CMK (cell line): ENCODE results near the gene TAF12.
"Not testable (repeated sequence)": the region's sequence is repeated elsewhere in the genome, so short reads cannot be mapped to it uniquely, and the experiment has no call there.

Source experiments
- DNase-seq: peaks from one replicate; pipeline ENCODE4 v3.0.0-alpha.2; 2010; ENCODE audit warnings: low read depth

Gene TAF12

GRCh38 chr1:28581531-28582247, 61.2 kb downstream of the TAF12 start:
- DNase-seq, result peak; percentile 99

DNA sequence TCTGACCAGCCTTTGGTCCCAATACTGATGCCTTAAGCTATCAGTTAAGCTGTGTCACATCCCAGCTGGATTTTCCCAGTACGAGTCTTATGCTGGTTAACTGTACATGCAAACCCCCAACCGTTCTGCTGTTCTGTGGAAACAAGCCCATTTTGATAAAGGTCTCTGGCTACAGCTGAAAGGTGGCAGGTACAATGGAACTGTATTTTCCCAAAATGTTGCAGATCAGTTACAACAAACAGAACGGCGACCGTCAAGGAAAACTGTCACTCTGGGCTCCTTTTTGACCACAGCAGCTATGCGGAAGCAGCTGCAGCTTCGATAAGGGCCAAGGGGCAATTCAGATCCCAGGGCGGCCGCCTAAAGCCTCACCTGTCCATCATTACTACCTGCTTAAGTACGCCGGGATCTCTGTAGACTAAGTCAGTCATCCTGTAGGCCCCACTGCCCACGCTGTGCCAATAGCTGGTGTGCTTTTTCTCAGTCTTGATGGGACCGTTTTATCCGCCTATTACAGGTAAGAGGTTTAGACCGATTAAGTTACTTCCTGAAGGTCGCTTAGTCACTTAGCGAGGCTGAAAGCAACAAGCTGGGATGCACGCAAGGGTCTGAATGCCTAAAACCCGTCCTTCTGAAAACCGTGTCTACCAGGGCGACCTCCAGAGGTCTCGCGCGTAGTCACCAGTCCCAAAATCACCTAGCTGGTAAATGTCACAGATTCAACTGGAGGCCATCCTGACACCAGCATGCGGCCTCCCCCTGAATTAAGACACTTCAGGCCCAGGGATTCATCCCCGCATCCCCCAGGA, 61.9 kb downstream of the TAF12 start:
- DNase-seq, result no peak

DNA sequence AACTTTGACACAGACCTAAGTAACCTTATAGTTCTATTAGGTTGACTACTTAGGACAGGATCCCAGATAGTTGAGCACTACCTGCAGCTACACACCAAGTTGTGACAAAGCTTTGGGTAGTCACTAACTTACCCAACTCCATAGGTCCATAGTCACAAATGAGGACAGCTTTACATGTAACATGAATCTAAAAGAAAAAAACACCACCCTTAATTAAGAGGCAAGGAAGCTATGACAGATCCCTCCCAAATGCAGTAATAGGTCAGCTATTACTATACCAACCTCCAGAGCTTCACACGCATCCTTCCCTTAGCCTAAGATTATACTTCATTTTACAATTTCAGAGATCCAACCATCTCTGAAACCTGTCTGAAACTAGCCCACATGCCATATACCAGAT, 63.5 kb downstream of the TAF12 start:
- no peak for DNase-seq

DNA sequence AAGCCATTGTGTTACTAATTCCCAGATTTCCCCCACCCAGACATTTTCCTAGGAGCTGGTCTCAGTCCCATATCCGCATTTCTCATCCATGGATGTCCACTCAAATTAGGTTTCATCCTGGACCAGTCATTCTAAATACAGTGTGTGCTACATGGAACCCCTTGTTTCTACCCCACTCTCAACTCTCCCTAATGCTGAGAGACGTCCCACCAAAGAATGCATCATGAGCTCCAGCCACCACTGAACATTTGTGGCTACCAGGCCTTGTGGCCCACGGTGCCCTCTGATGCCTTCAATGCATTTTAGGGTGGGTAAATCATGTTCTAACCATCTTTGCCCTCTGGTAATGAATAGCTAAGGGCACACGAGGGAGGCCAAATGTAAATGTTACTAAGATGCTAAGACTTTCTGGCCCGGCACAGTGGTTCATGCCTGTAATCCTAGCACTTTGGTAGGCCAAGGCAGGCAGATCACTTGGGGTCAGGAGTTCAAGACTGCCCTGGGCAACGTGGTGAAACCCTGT, 64.1 kb downstream of the TAF12 start:
- DNase-seq, result no peak

GRCh38 chr1:28577738-28578536, 64.9 kb downstream of the TAF12 start:
- peak; percentile 44 for DNase-seq

DNA sequence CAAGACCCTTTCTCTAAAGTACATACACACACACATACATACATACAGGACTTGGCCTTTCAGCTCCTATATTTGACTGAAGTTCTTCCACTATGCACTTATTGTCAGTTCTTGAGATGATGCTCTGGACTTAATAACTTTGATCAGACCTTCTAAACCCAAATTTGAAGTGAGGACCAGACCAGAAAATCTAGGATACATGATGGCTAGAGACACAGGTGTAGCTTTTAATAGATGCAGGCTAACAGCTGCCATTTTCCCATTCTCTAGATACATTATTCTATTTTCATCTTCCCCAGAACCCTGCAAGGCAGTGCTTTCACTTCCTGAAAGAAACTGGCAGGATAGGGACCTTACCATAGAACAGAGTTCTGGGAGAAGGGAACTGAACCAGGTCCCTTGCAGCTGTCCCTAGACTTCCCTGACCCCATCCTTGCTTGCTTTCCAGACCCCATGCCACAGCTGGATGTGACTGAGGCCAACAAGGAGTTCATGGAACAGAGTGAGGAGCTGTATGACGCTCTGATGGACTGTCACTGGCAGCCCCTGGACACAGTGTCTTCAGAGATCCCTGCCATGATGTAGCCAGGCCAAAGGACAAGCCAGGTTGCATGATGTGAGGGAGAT, 65.7 kb downstream of the TAF12 start:
- DNase-seq, result peak; percentile 43

GRCh38 chr1:28573564-28573963, 69.3 kb downstream of the TAF12 start:
- no peak for DNase-seq

GRCh38 chr1:28572891-28573290, 70.0 kb downstream of the TAF12 start:
- not testable (repeated sequence) for DNase-seq

DNA sequence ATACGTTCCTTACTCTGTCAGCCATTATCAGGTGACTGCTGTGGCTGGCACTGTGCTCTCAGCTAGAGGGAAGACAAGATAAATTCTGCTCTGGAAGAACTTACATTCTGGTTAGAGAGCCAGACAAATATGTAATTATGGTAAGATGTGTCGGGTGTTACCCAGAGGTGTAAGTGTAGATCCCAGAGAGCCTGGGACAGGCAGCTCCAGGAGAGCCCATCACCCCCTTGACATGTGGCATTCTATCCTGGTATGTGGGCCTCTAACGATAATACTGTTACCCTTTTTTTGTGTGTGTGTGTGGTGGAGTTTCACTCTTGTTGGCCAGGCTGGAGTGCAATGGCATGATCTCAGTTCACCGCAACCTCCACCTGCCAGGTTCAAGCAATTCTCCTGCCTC, 71.0 kb downstream of the TAF12 start:
- DNase-seq, result no peak

GRCh38 chr1:28566931-28567330, 75.9 kb downstream of the TAF12 start:
- no peak for DNase-seq

GRCh38 chr1:28565726-28566125, 77.1 kb downstream of the TAF12 start:
- no peak for DNase-seq

GRCh38 chr1:28565040-28565439, 77.8 kb downstream of the TAF12 start:
- no peak for DNase-seq

- DNase-seq, result no peak
Observed at GRCh38 chr1:28564310-28564709, 78.6 kb downstream of the TAF12 start.

DNA sequence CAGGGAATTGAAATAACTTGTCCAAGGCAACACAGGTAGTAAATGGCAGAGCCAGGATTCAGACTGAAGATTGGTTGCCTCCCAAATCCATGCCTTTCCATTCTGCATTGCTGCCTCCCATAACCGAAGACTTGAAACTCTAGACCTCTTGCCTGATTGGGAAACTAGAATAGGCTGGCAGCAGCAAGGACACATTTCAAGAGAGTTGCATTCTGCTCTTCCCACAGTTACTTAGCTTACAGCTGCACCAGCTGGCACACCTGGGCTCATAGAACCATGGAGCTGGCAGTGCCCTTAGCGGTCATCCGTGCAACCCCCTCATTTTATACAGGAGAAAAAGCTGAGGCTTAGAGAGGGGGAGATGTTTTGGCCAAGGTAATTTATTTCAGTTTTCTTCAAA, 82.0 kb downstream of the TAF12 start:
- no peak for DNase-seq
